K562 (cell line): ENCODE measurements around the gene ZFAND3. TPM values are rescaled to one million over a fixed set of nuclear protein-coding genes. Genes with fewer than 3 reads are reported as not detected.

ENCODE experiments used
- ATAC-seq: fragments of 200-7000 bp; cut with Tn5 transposase; 3 replicates; pipeline ENCODE4 v1.9.1; 2020; ENCODE audit warnings: moderate library complexity
- BruUV-seq: library from RNA; stranded (reverse); fragments of 400-500 nt; replicated peaks from 2 replicates; lab custom pipeline; 2021; lab: Mats Ljungman, UMichigan
- CTCF ChIA-PET: fragments of 300-600 bp; formaldehyde crosslinking; extraction: SDS; loops from one replicate; lab custom pipeline; 2021; ENCODE audit warnings: low intra/inter-chr PET ratio; lab: Yijun Ruan, JAX
- POLR2A ChIA-PET: fragments of 300-600, 350-650 bp; sonication (Branson Sonifier 250); formaldehyde crosslinking; extraction: SDS; loops from one replicate; lab custom pipeline; 2021; ENCODE audit warnings: antibody characterized with exemption, inconsistent platforms; lab: Yijun Ruan, JAX
- DNase-seq, 4 experiments: peaks; one replicate each; pipeline versions ENCODE4 v3.0.0 to v3.0.0-alpha.2; 2011 to 2018; ENCODE audit warnings: low spot score in 3 of 4, mixed read lengths in 3 of 4; ENCODE audit errors: extremely low read depth in 1 of 4
- FAIRE-seq: peaks from 2 replicates; lab custom pipeline; 2011; peaks lifted over from hg19 to GRCh38; lab: Jason Lieb, UNC
- H2AFZ ChIP-seq: 2 replicates; pipeline ENCODE4 v1.6.0; 2011; ENCODE audit warnings: low read depth, low read length, control low read depth, inconsistent platforms
- H3K27ac ChIP-seq: fragments of 200-600 bp; 3 replicates; pipeline ENCODE4 v1.8.0; 2011; ENCODE audit warnings: low read depth, mild to moderate bottlenecking, control low read depth, inconsistent platforms, low read length, moderate library complexity, mixed read lengths; ENCODE audit errors: extremely low read depth
- H3K27me3 ChIP-seq, 2 experiments: fragments of 300-600 bp in 1 of 2; 2 replicates in 1 of 2; 3 replicates in 1 of 2; pipeline versions ENCODE4 v1.6.0 to v1.8.0; 2011; ENCODE audit warnings: inconsistent platforms in 2 of 2, low read length in 2 of 2, mild to moderate bottlenecking in 1 of 2, mixed read lengths in 1 of 2, moderate library complexity in 1 of 2; ENCODE audit not compliant: control insufficient read depth in 2 of 2, insufficient read depth in 2 of 2
- H3K36me3 ChIP-seq: fragments of 300-600 bp; 3 replicates; pipeline ENCODE4 v1.8.0; 2011; ENCODE audit warnings: mild to moderate bottlenecking, low read length, inconsistent platforms; ENCODE audit not compliant: control insufficient read depth, insufficient read depth
- H3K4me1 ChIP-seq, 2 experiments: fragments of 200-600 bp in 1 of 2; replicated peaks in 1 of 2; 2 replicates in 1 of 2; 3 replicates in 1 of 2; pipeline versions ENCODE4 v1.5.1 to v1.8.0; 2011; ENCODE audit warnings: inconsistent platforms in 2 of 2, low read length in 2 of 2, mild to moderate bottlenecking in 1 of 2, mixed read lengths in 1 of 2, moderate library complexity in 1 of 2; ENCODE audit not compliant: control insufficient read depth in 2 of 2, insufficient read depth in 2 of 2
- H3K4me2 ChIP-seq: 2 replicates; pipeline ENCODE4 v1.6.1; 2011; ENCODE audit warnings: low read length, control low read depth, inconsistent platforms, mixed read lengths; ENCODE audit not compliant: insufficient read depth
- H3K4me3 ChIP-seq: fragments of 200-600 bp; sonication (generic), shearing (Covaris generic); 2 replicates; pipeline ENCODE4 v1.5.1; 2016; ENCODE audit warnings: control low read depth, inconsistent platforms
- H3K79me2 ChIP-seq: fragments of 200-600 bp; 3 replicates; pipeline ENCODE4 v1.8.0; 2011; ENCODE audit warnings: low read length, inconsistent platforms; ENCODE audit not compliant: control insufficient read depth, insufficient read depth
- H3K9ac ChIP-seq, 2 experiments: 2 replicates each; pipeline versions ENCODE4 v1.6.0 to v1.6.1; 2011; ENCODE audit warnings: low read depth in 2 of 2, low read length in 2 of 2, control low read depth in 1 of 2, inconsistent platforms in 1 of 2, mild to moderate bottlenecking in 1 of 2, mixed read lengths in 1 of 2; ENCODE audit not compliant: insufficient read depth in 1 of 2
- H3K9me1 ChIP-seq: one replicate; pipeline ENCODE4 v1.6.0; 2011; ENCODE audit warnings: inconsistent platforms, mild to moderate bottlenecking, low read length, moderate library complexity; ENCODE audit not compliant: control insufficient read depth, insufficient read depth
- H3K9me3 ChIP-seq: replicated peaks from 2 replicates; pipeline ENCODE4 v1.5.1; 2011; ENCODE audit warnings: low read depth, low read length, inconsistent platforms; ENCODE audit not compliant: control insufficient read depth, insufficient read depth
- H4K20me1 ChIP-seq: replicated peaks from 2 replicates; pipeline ENCODE4 v1.6.1; 2011; ENCODE audit warnings: low read length, inconsistent platforms, mixed read lengths; ENCODE audit not compliant: control insufficient read depth, insufficient read depth
- MAZ ChIP-seq, 2 experiments: fragments of 450-650 bp in 1 of 2; sonication (generic) in 1 of 2; formaldehyde crosslinking; IDR thresholded peaks in 1 of 2; conservative IDR thresholded peaks in 1 of 2; 2 replicates each; pipeline versions ENCODE4 v1.4.0 to v1.5.0; 2020; ENCODE audit warnings: mild to moderate bottlenecking in 1 of 2, missing genetic modification reagents in 1 of 2
- NR2F6 ChIP-seq: fragments of 450-650 bp; formaldehyde crosslinking; IDR thresholded peaks from 2 replicates; pipeline ENCODE4 v1.4.0; 2020; ENCODE audit warnings: mild to moderate bottlenecking
- PHF21A ChIP-seq: fragments of 450-650 bp; IDR thresholded peaks from 2 replicates; pipeline ENCODE4 v1.6.1; 2017; ENCODE audit warnings: low read depth, borderline replicate concordance
- whole genome bisulfite sequencing: fragments of 100-300 bp; shearing (Covaris generic); methylation state at CpG from one replicate; pipeline ENCODE4 v1.1.6; 2016; ENCODE audit warnings: low coverage, mixed read lengths; ENCODE audit not compliant: insufficient coverage; ENCODE audit errors: missing lambda C conversion rate; 5-methylcytosine and 5-hydroxymethylcytosine counted together
- in situ Hi-C: fragments of 300-500 bp; cut with MboI; formaldehyde crosslinking; loops from 4 replicates; pipeline ENCODE4 v1.15.0; 2018; ENCODE audit warnings: inconsistent platforms, mixed read lengths
- intact Hi-C: fragments of 100-400 bp; cut with micrococcal nuclease; formaldehyde crosslinking; loops from 2 replicates; pipeline ENCODE4 v1.14.2; 2022
- polyA plus RNA-seq, 8 experiments: library from polyadenylated mRNA; depleted of rRNA in 4 of 8; stranded (reverse) in 5 of 8; unstranded in 3 of 8; fragments of >200 nt; fragmentation: Nextera tagmentation in 2 of 8; fragmentation: Illumina TruSeq in 1 of 8; extraction: Ambion mirVana in 2 of 8; extraction: Trizol in 1 of 8; gene quantifications; 2 replicates each; pipeline versions ENCODE4 v1.2.1 to v1.2.3, GENCODE V29; 2011 to 2014; ENCODE audit warnings: inconsistent platforms in 1 of 8, missing spikeins in 1 of 8
- total RNA-seq, 7 experiments: library from RNA; depleted of rRNA in 6 of 7; stranded (reverse); fragments of >200 nt in 6 of 7; fragmentation: Illumina TruSeq in 2 of 7; extraction: Trizol in 2 of 7; gene quantifications; 2 replicates each; pipeline versions ENCODE4 v1.2.1 to v1.2.3, GENCODE V29; 2011 to 2021; ENCODE audit warnings: low replicate concordance in 1 of 7
- TF ChIP-seq, protein P1 (sequence below): fragments of 250-450 bp; sonication (Bioruptor Pico); IDR thresholded peaks from 2 replicates; pipeline ENCODE4 v1.8.0; 2022; ENCODE audit warnings: inconsistent platforms, mild to moderate bottlenecking, moderate library complexity, borderline replicate concordance
- TF ChIP-seq, protein P2 (sequence below): fragments of 450-650 bp; IDR thresholded peaks from 2 replicates; pipeline ENCODE4 v1.7.0; 2016; ENCODE audit warnings: borderline replicate concordance

The ZFAND3 gene
- total and polyA plus RNA-seq, 9 of the 15 experiments (the other 6 are each of a cell fraction or from before 2014, with no cell fraction given) = 0.81 to 26.6 (median 11.8) TPM

DNA sequence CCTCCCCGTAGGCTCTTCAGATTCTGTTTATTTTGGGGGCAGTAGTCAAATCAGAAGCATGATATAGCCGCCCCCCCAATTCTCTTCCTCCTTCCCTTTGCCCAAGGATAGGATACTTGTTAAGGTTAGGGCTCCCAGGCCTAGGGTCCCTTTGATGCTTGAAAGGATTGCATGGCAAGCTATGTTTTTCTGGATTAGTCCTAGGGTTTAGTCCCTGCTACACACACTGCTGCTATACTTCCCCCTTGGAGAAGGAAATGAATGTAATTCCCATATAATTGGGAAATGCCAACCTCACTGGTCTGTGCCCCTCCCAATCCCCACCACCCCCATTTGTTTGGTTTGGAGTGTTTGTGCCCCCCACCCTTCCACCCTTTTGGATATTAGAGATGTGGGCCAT, 62.8 kb downstream of the ZFAND3 start:
- no peak overlapping the region for H3K4me2 ChIP-seq
- H3K9ac ChIP-seq = no peak overlapping the region
- intact Hi-C loops = no loop called here

More for the DNA sequence above, 62.8 kb downstream of the ZFAND3 start:
- no peak for FAIRE-seq
- H2AFZ ChIP-seq = no peak overlapping the region
- POLR2A ChIA-PET = no interaction called here
- no peak overlapping the region for H3K27ac ChIP-seq
- peaks cover 19% of the 10 kb centered on the region; the same call in 2 of the 3 replicates for H3K79me2 ChIP-seq
- H3K4me3 ChIP-seq = no peak overlapping the region
- H3K9me3 ChIP-seq = no peaks in the 10 kb centered on the region
- no TSS peak for BruUV-seq
- H3K9me1 ChIP-seq = no peaks in the 10 kb centered on the region
- peaks cover 28% of the 10 kb centered on the region for H4K20me1 ChIP-seq
- CTCF ChIA-PET = no interaction called here
- H3K27me3 ChIP-seq = no peaks in the 10 kb centered on the region
- DNase-seq = no peak
- no peak for ATAC-seq
- 49% methylated on average over 2 of the region's 2 CpGs for WGBS
- H3K4me1 ChIP-seq = no peaks in the 10 kb centered on the region; a peak in 1 of 5 replicates
- in situ Hi-C loops = no loop called here
- H3K36me3 ChIP-seq = no peaks in the 10 kb centered on the region
- TF ChIP-seq PHF21A (no peak), NR2F6 (CRISPR knock-in tag) (no peak), MAZ (CRISPR knock-in tag; conservative IDR thresholded peaks at IDR 0.05 in 1 of 2, IDR thresholded peaks at IDR 0.05 in 1 of 2) (no peak)
- TF ChIP-seq, protein P1, sequence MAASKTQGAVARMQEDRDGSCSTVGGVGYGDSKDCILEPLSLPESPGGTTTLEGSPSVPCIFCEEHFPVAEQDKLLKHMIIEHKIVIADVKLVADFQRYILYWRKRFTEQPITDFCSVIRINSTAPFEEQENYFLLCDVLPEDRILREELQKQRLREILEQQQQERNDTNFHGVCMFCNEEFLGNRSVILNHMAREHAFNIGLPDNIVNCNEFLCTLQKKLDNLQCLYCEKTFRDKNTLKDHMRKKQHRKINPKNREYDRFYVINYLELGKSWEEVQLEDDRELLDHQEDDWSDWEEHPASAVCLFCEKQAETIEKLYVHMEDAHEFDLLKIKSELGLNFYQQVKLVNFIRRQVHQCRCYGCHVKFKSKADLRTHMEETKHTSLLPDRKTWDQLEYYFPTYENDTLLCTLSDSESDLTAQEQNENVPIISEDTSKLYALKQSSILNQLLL = no peak
- TF ChIP-seq, protein P2, sequence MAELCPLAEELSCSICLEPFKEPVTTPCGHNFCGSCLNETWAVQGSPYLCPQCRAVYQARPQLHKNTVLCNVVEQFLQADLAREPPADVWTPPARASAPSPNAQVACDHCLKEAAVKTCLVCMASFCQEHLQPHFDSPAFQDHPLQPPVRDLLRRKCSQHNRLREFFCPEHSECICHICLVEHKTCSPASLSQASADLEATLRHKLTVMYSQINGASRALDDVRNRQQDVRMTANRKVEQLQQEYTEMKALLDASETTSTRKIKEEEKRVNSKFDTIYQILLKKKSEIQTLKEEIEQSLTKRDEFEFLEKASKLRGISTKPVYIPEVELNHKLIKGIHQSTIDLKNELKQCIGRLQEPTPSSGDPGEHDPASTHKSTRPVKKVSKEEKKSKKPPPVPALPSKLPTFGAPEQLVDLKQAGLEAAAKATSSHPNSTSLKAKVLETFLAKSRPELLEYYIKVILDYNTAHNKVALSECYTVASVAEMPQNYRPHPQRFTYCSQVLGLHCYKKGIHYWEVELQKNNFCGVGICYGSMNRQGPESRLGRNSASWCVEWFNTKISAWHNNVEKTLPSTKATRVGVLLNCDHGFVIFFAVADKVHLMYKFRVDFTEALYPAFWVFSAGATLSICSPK = no peak
